Suprapubic skin (tissue), 4 donors: ENCODE data around the gene BCLAF3. TPM values are rescaled to one million over a fixed set of nuclear protein-coding genes. Genes with fewer than 3 reads are reported as not detected.

Experiments used
- DNase-seq, 2 donors: peaks; one replicate each; pipeline ENCODE4 v3.0.0-alpha.2; 2019; ENCODE audit warnings: low spot score in 2 of 2
- H3K27ac ChIP-seq: fragments of 200-600 bp; sonication (generic); one replicate; pipeline ENCODE4 v1.5.1; 2019
- H3K27me3 ChIP-seq: fragments of 200-600 bp; sonication (generic); one replicate; pipeline ENCODE4 v1.5.1; 2019
- H3K36me3 ChIP-seq: fragments of 200-600 bp; sonication (generic); one replicate; pipeline ENCODE4 v1.5.1; 2019
- H3K4me1 ChIP-seq: fragments of 200-600 bp; sonication (generic); one replicate; pipeline ENCODE4 v1.5.1; 2019
- H3K4me3 ChIP-seq: fragments of 200-600 bp; sonication (generic); one replicate; pipeline ENCODE4 v1.5.1; 2019; ENCODE audit warnings: mild to moderate bottlenecking
- H3K9me3 ChIP-seq: fragments of 200-600 bp; sonication (generic); one replicate; pipeline ENCODE4 v1.5.1; 2019
- CTCF ChIP-seq, 2 donors: fragments of 200-600 bp in 1 of 2; fragments of 450-650 bp in 1 of 2; sonication (generic) in 1 of 2; IDR thresholded peaks; one replicate each; pipeline ENCODE4 v1.5.1; 2016 to 2019; ENCODE audit warnings: antibody characterized with exemption in 2 of 2, mild to moderate bottlenecking in 1 of 2, moderate library complexity in 1 of 2
- EP300 ChIP-seq: sonication (generic); formaldehyde crosslinking; IDR thresholded peaks from one replicate; pipeline ENCODE4 v1.6.1; 2017; ENCODE audit warnings: antibody characterized with exemption
- POLR2A ChIP-seq, 2 donors: fragments of 450-650 bp; IDR thresholded peaks; one replicate each; pipeline ENCODE4 v1.6.1; 2017; ENCODE audit warnings: antibody characterized with exemption in 2 of 2, mild to moderate bottlenecking in 2 of 2, moderate library complexity in 2 of 2
- POLR2AphosphoS5 ChIP-seq, 3 donors: sonication (generic); formaldehyde crosslinking; IDR thresholded peaks; one replicate each; pipeline ENCODE4 v1.6.1; 2017; ENCODE audit warnings: antibody characterized with exemption in 3 of 3
- WGBS: methylation state at CpG from one replicate; pipeline ENCODE4 v1.1.5; 2018; 5-methylcytosine and 5-hydroxymethylcytosine counted together
- total RNA-seq, 4 donors: library from RNA; depleted of rRNA; stranded (reverse); fragments of >200 nt; gene quantifications; one replicate each; pipeline ENCODE4 v1.1.0, GENCODE V29; 2016

The BCLAF3 gene
- total RNA-seq, 4 donors from 2014 or later = 6.0 to 16.3 (median 7.4) TPM

GRCh38 chrX:19960913-19961312 lies 29.9 kb downstream of the BCLAF3 start:
- peaks cover 5% of the 10 kb centered on the region for H3K36me3 ChIP-seq
- H3K27me3 ChIP-seq = no peaks in the 10 kb centered on the region
- TF ChIP-seq POLR2A (IDR thresholded peaks at IDR 0.05) (no peak), EP300 (no peak), CTCF (IDR thresholded peaks at IDR 0.05) (no peak), POLR2AphosphoS5 (IDR thresholded peaks at IDR 0.05) (no peak)
- WGBS = 55% methylated on average over 1 of the region's 1 CpG
- H3K27ac ChIP-seq = no peak overlapping the region
- H3K4me3 ChIP-seq = no peak overlapping the region
- no peaks in the 10 kb centered on the region for H3K4me1 ChIP-seq
- DNase-seq = no peak
- no peaks in the 10 kb centered on the region for H3K9me3 ChIP-seq

- no peak for TF ChIP-seq POLR2A (IDR thresholded peaks at IDR 0.05)
- no peak for TF ChIP-seq CTCF (IDR thresholded peaks at IDR 0.05)
- TF ChIP-seq POLR2AphosphoS5 (IDR thresholded peaks at IDR 0.05) = no peak
- Histone ChIP-seq H3K27me3 (no peaks in the 10 kb centered on the region), H3K27ac (no peak overlapping the region), H3K4me3 (no peak overlapping the region), H3K36me3 (no peaks in the 10 kb centered on the region), H3K4me1 (no peaks in the 10 kb centered on the region), H3K9me3 (no peaks in the 10 kb centered on the region)
- WGBS = 79% methylated on average over 6 of the region's 6 CpGs
- DNase-seq = no peak
These were observed 32.0 kb downstream of the BCLAF3 start for GRCh38 chrX:19958552-19959486.

- Histone ChIP-seq H3K4me1 (no peaks in the 10 kb centered on the region), H3K27ac (no peak overlapping the region), H3K9me3 (no peaks in the 10 kb centered on the region), H3K4me3 (no peak overlapping the region), H3K27me3 (no peaks in the 10 kb centered on the region), H3K36me3 (no peaks in the 10 kb centered on the region)
- 77% methylated on average over 6 of the region's 6 CpGs for WGBS
- no peak for DNase-seq
- TF ChIP-seq POLR2AphosphoS5 (IDR thresholded peaks at IDR 0.05) = no peak
- TF ChIP-seq CTCF (IDR thresholded peaks at IDR 0.05) = no peak
- TF ChIP-seq POLR2A (IDR thresholded peaks at IDR 0.05) = no peak
- TF ChIP-seq EP300 = no peak
These were observed 33.9 kb downstream of the BCLAF3 start for GRCh38 chrX:19956923-19957322.

- TF ChIP-seq POLR2AphosphoS5 (IDR thresholded peaks at IDR 0.05) (no peak), EP300 (no peak), POLR2A (IDR thresholded peaks at IDR 0.05) (no peak), CTCF (IDR thresholded peaks at IDR 0.05) (no peak)
- H3K9me3 ChIP-seq = no peaks in the 10 kb centered on the region
- no peaks in the 10 kb centered on the region for H3K36me3 ChIP-seq
- H3K27me3 ChIP-seq = no peaks in the 10 kb centered on the region
- DNase-seq = no peak
- H3K27ac ChIP-seq = no peak overlapping the region
- no peak overlapping the region for H3K4me3 ChIP-seq
- H3K4me1 ChIP-seq = no peaks in the 10 kb centered on the region
These were observed 34.6 kb downstream of the BCLAF3 start for GRCh38 chrX:19956306-19956705.

GRCh38 chrX:19955306-19955705 lies 35.6 kb downstream of the BCLAF3 start:
- no peaks in the 10 kb centered on the region for H3K36me3 ChIP-seq
- H3K27ac ChIP-seq = no peak overlapping the region
- no peak for TF ChIP-seq EP300
- TF ChIP-seq POLR2A (IDR thresholded peaks at IDR 0.05) = no peak
- no peak for TF ChIP-seq CTCF (IDR thresholded peaks at IDR 0.05)
- TF ChIP-seq POLR2AphosphoS5 (IDR thresholded peaks at IDR 0.05) = no peak
- no peaks in the 10 kb centered on the region for H3K27me3 ChIP-seq
- no peak overlapping the region for H3K4me3 ChIP-seq
- WGBS = 71% methylated on average over 2 of the region's 2 CpGs
- DNase-seq = no peak
- no peaks in the 10 kb centered on the region for H3K4me1 ChIP-seq
- H3K9me3 ChIP-seq = no peaks in the 10 kb centered on the region
